Hepatic stellate cell (primary cell): Measurements from ENCODE around the gene NUDT1.

Source experiments
- DNase-seq: peaks from one replicate; pipeline ENCODE4 v3.0.0; 2011; ENCODE audit warnings: low spot score

The NUDT1 gene

DNA sequence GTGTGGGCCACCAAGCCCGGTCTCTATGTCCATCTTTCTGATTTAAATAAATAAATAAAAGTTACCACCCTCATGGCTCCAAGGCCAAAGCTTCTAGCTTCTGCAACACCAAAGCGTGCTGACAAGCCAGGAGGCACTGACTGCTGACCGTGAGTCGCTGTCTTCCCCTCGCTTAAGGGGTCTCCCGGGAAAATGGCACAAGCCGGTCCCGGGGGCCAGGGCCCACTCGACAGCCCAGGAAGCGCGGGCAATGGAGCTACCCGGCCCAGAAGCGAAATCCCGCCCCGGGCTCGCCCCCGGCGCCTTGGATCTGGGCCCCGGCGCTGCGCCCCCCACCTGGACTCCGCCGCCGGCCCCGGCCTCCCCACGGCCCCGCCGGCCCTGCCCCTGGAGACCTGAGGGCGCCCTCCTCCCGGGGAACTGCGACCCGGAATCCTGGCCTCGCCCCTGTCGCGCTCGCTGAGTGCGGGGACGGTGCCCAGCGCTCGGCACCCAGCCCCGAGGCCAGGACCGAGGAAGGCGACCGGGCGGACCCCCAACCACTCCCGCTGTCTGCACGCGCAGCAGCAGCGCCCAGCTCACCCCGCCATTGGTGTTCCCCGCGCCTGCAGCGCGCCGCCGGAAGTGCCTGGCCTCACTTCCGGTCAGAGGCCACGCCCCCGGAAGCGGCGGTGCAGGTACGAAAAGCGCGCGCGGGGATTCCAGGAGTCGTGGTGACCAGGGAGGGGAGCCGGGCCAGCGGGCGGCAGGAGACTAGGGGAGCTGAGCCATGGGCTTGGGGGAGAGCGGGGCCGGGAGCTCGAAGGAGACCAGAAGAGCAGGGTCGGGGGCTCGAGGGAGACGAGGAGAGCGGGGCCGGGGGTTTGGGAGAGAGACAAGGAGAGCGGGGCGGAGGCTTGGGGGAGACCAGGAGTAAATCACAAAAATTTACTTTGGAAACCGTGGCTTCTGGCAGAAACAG, at the start of gene NUDT1, which contains the start of gene MRM2:
NUDT1 (plus strand) TSS at position 647 of the 961 bp plus-strand sequence. CDS start 2,349 bp downstream, outside the sequence.
MRM2 (minus strand) TSS at position 626 of the 961 bp plus-strand sequence; CDS start at position 590, 36 bp downstream.
- peak; percentile 88 for DNase-seq

DNA sequence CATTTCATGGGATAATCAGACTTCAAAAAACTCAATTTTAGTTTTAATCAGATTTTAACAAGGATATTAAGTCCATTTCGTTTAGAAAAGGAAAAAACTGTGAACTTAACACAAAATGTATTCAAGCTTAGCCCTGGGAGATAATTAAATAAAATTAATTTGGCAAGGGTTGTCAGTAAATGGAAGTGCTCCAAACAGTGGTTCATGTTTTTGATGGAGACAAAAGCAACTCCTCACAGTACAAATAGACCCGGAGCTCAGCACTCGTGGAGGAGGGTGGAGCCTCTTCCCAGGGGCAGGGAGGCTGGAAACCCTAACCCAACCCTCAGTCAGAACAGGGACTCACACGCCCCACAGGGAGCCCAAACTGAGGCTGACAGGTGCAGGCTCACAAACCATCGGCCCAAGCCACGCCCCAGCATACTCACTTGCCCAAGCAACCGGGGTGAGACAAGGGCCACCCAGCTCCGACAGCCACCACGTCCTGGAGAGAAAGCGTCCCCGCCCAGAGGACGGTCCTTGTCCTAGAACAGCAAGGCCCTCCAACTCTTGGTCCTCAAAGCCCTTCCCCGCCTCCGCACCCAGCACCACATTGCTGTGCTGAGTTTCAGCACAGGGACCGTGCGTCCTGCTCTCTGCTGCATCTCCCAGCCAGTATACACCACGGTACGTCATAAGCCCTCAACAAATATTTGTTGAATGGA, 49.0 kb upstream of the NUDT1 start:
- no peak for DNase-seq

DNA sequence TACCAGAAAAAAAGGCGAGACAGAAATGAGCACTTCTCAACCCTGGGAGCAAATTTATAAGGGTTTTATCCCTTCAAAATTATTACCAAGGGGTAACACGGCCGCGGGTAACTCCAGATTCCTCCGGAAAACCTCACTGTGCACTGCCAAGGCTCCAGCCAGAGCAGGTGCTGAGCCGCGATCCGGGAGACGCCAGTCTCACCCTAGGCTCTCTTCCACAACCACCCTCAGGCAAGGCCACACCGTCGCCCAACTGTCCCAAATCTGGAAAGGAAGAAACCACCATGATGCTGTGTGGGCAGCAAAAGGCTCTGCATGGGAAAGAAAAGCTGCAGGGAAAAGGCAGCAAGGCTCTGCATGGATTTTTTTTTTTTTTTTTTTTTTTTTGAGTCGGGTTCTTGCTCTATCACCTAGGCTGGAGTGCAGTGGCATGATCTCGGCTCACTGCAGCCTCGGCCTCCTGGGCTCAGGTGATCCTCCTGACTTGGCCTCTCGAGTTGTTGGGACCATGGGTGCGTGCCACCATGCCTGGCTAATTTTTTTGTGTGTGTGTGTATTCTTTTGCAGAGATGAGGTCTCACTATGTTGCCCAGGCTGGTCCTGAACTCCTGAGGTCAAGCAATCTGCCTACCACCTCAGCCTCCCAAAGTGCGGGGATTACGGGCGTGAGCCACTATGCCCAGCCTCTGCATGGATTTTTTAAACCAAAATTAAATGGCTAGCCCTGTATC, 48.3 kb upstream of the NUDT1 start:
- no peak for DNase-seq

DNA sequence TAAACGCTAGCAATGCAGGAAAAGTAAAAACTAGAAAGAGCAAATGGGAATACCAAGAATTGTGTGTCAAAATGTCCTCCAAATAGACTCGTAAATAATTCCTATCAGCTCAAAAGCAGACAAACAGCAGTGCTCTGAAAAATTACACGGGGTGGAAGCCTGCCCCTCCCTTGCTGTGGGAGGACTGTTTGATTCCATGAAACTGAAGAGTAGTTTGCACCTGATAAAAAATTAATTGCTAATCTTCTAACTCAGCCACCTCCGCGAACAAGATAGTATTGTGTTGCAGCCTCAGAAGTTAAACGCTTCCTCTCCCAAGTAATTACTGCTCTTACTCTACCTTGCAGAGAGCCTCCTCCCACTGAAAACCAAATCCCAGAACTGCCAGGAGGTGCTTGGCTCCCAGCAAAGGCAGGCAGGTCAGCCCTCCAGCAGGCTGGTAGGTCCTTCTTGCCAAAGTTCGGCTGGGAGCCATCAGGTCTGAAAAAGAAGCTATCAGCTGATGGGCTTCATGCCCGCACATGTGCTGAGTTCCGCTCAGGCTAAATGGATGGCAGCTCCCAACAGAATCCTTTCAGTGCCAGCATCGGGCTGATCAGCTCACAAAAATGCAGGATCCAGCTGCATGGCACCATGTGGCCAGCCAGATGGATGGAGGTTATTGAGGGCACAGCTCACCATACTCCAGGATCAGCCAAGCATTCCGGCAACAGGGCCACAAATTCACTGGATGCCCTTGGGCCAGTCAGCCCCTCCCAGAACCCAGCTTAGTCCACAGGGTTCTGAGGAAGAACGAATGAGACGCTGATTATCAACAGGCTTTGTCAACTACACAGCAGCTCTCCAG, 46.4 kb upstream of the NUDT1 start:
- no peak for DNase-seq

DNA sequence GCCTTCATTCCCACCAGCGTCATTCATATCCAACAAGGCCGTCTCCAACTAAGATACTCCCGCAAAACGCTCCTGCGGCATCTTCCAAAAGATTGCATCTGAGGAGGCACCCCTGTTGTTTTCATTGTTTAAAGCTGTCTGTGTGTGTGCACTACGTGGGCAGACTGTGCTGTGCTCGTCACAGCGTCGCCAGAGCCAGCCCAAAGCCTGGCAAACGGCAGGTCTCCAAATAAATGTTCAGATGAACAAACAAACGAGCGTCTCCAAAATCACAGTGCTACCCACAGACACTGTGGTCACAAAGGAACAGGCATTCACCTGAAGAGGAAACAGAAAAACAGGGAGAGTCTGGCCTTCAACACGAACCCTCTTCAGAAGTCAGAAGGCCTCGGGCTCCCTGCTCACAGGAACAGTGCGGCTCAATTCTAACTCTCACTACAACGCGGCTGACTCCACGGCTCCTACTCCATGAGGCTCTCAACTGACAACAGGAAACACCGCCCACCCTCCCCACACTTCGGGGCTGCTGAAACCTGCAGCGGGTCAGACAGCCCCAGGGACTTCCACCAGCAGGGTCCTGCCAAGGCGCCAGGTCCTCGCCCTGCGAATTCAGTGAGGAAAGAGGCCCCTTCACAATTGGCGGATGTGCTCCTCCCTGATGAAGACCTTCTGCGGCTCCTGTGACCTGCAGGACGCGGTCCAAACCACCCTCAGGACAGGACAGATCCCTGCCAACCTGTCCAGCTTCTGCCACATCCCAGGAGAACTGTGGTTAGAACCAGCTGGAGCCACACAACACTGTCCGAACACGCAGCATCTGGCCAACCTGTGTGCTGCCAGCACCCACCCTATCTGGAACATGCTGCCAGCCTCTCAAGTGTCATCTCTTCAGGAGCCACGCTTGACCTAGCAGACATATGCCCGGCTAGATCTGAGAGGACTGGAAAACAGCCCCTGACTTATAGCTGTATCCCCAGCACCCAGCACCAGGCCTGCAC, 45.3 kb upstream of the NUDT1 start:
- no peak for DNase-seq

DNA sequence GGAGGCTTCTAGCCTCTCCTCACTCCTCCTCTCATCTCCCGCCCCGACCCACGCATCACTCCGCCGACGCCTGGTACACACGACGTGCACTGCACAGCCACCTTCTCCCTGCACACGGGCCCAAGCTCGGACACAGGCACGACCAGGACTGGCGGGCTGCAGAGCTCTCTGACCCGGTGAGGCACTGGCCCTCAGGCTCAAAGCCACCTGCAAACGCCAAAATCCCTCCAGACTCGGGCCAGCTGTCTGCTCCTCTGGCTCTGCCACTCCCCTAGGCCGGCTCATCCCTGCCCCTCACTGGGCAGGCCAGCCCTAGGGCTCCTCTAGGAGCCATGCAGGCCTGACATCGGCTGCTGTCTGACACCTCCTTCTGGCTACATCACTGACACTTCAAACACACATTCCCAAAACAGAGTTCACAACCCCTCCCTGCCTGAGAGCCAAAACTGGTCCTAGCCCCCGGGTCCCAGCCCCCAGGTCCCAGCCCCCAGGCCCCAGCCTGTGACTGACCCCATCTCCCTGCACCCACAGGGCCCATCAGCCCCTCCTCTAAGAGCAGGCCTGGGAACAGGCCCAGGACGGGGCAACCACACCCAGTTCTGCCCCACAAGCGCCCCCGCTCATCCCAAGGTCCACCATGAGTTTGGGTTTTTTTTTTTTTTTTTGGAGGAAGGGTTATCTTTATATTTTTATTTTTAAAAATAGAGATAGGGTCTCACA, 44.4 kb upstream of the NUDT1 start:
- no peak for DNase-seq

DNA sequence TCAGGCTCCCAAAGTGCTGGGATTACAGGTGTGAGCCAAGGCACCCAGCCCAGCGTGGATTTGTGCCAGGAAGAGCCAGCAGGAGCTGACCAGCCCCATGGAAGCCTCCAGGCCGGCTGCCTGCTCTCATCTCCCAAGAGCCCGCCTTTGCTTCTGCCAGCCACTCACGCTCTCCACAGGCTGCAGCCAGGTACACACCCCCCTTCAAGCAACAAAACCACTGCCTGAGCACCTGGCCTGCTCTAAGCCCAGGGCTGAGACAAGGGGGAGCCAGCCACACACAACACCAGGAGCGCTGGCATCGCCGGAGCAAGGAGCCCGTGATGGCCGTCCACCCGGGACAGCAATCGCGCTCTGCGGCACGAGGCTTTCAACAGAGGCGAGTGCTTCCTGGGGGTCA, 43.8 kb upstream of the NUDT1 start:
- no peak for DNase-seq

DNA sequence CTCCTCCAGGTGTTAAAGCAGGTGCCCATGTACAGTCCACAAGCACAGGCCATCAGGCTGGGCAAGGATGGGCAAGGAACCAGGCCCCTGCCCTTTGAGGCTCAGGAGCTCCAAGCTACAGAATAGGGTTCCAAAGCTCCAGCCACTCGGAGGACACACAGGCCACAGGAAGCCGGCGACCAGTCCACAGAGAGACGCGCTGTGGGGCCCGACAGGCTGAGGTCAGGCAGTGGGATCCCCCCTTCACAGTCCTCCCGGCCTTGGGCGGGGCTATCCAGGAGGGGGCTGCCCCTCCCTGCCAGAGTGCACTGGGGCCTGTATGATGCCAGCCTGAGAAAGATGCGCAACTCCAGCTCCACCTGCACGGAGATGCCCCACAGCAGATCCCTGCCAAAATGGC, 43.3 kb upstream of the NUDT1 start:
- DNase-seq, result no peak

DNA sequence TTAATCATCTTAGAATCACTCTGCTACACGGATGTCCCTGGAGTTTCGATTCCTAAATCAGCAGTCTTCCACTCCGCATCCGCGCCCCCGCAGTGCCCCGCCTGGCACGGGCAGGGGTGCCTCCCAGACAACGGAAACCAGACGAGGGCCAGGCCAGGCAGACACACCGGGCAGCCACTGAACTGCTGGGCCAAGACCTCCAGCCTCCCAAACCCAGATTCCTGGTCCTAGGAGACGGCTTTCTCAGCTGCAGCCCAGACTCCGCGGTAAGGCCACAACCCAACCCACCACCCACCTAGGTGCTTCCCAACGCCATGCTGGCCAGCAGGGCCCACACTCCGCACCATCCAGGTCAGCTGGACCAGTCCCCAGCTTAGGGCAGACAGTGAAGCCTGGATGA, 42.5 kb upstream of the NUDT1 start:
- no peak for DNase-seq

DNA sequence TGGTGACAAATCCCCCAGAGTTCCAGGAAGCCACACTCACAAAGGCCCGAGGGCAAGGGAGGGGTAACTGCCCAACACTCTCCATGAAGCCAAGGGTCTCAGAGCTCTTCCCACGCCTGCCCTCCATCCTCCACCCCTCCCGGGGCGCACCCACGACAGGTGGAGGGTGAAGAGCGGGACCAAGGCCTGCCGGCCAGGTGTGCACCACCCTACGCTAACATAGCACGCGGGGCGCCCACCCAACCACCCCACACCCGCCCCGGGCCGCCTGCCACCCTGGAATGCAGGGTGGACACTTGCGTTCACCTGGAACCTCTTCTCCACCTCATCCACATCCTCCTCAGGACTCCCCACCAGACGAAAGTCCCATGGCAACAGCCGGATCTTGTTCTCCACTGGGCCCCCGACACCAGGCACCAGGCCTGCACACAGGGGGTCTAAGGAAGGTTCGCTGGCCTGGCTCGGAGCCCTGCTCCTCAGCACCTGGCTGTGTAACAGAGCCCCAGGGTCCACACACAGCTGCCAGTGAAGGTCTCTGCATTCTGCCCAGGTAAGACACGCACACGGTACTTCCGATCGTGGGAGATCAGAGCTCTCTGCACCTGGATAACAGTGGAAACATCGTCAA, 42.0 kb upstream of the NUDT1 start:
- DNase-seq, result no peak

DNA sequence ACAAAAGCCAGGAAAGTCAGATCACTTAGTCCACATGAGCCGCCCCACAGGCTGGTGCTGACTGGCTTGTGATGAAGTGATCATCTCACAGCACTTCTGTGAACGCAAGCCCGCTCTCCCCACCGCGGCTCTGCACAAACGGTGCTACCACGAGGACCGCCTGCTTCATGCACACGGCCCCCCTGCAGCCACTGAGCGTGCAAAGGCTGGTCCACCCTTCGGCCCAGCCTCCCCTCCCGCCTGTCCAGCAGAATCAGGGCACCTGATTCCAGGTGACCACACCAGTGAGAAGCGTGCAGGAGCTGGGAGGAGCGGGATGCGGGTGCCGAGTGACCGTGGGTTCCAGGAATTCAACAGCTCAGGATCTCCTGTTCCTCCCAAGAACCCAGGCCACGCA, 41.4 kb upstream of the NUDT1 start:
- no peak for DNase-seq

DNA sequence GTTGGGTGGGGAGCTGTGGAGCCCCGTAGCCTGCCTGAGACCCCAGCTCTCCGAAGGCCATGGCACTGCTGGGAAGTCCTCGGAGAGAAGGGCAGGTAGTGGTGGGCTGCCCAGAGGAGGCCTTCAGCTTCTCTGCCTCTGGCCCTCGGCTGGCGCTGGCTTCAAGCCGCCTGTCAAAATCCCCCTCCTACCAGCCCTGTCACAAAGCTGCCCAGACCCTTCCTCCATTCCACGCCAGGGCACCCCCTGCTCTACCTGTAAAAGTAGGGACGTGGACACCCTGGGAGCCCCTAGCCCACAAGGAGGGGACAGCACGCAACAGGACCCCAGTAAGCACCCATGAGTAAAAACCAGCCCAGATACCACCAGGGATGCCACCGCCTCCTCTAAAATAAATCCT, 40.9 kb upstream of the NUDT1 start:
- DNase-seq, result no peak

DNA sequence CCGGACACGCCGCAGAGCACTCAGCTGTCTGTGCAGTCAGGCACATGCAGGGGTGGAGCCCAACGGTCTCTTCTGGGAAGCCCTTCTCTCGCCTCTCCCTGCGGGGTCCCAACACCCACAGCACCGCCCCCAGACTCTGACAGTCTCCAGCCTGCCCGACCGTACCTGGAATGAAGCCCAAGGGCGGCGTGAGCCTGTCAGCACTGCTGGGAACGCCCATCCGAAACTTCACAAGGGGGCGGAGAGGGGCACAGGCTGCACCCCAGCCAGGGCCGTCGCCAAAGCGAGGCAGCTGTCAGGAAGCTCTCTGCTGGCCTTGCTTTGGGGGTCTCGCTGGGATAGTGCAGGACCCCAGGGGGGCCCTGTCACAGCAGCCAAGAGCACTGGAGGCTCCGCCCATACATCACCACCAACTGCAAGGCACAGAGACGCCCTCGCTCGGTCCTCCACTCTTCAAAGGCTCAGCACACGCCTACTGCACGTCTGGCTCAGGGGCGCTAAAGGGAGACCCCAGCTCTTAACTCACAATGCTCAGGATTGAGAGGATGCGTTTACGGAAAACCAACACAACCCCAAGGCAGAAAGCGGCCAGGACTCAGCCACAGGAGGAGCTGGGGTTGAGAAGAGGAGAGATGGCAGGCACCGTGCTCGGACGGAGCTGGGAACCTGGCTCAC, 40.2 kb upstream of the NUDT1 start:
- DNase-seq, result no peak

DNA sequence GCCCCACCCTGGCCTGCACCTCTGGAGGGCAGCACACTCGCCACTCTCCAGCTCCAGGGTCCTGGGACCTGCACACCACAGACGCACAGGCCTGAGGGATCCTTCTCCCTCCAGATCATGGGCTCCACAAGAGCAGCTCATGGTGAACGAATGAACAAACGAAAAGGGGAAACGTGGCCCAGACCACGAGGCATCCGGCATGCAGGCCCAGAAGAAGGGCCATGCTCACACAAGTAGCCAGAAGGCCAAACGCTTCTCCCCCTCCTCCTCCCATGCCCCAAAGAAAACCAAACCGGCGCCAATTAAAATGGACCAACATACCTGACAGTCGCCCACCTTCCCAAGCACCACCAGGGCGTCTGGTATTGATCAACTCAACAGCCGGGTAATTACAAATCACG, 39.7 kb upstream of the NUDT1 start:
- no peak for DNase-seq

DNA sequence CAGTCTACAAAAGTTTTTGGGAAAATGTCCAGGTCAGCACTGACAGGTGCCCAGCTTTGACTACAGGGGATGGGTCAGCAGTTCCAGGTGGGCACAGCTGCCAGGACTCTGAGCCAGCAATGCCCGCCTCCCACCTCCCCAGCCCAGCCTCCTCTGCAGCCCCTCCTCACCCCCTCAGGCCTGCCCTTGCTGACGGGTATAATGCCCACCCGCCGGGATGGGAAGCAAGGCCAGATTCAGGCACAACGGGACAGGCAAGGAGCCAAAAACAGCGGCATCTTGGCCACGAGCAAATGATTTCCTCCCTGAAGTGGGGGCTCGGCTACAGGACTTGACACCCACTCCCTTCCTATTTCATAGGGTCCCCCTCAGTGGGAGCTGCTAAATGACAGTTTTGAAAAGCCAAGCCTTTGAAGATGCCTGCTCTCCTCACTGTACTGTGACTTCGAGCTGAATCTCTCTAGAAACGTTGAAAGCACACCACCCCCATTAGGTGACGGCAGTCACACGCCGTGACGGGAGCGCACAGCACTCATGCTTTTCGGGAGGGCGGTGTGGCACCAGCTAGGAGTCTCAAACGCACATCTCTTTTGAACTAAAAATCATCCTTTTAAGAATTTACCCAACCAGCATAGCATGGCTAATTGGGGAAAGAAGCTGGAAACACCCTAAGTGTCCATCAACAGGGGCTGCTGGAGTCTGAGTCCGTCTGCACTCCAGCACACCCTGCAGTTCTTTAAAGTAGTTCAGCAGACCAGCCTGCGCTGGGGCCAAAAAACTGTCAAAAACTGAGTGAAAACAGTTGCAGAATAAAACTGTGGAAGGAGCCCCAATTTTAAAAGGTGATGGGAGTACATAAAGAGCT, 38.9 kb upstream of the NUDT1 start:
- no peak for DNase-seq

DNA sequence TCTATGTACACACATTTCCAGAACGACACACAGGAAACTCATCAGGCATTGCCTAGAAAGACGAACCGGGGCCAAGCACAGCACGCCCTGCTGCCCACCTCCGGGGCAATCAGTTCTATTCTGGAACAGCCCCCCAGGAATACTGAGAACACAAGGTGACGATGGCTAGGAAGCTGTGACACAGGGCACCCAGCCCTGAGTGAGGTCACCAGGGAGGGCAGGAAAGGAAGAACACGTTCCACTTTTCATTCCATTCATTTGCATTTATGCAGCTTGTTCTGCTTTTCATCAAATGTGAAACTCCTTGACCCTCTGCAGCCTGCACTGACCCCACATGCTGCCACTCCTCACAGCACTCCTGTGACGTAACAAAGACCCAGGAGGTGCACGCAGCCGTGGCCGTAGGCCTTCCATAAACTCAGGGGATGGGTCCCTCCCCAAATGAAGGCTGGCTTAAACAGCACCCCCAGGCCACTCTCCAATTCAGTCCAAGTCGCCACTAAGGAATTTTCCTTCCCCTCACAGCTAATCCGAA, 38.2 kb upstream of the NUDT1 start:
- no peak for DNase-seq

DNA sequence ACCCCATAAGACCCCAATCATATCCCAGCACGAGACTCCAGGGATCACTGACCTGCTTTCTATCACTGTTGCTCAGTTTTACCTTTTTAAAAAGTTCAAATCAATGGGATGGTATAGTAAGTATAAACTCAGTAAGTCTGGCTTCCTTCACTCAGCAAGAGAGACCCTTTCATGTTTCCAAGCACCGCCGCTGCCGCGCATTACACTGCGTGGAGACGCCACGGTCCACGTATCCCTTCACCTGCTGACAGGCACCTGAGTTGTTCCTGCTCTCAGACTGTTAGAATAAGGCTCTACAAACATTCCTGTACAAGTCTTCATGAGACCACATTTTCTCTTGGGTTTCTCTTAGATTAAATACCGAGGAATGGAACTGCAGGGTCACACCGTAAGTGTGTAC, 37.6 kb upstream of the NUDT1 start:
- no peak for DNase-seq
